PC-3 (cell line): ENCODE measurements around the gene ZNF710. TPM values are rescaled to one million over a fixed set of nuclear protein-coding genes. Genes with fewer than 3 reads are reported as not detected.

Experiments
- ATAC-seq: fragments of 200-7000 bp; cut with Tn5 transposase; 2 replicates; pipeline ENCODE4 v1.9.1; 2020; ENCODE audit warnings: mild to moderate bottlenecking, moderate library complexity
- BruUV-seq: library from RNA; stranded (reverse); fragments of 400-500 nt; replicated peaks from 2 replicates; lab custom pipeline; 2021; lab: Mats Ljungman, UMichigan
- CTCF ChIA-PET: fragments of 300-600 bp; sonication (Branson Sonifier 250); formaldehyde crosslinking; loops from one replicate; lab custom pipeline; 2022; ENCODE audit warnings: antibody characterized with exemption; lab: Charles Lee
- POLR2A ChIA-PET: fragments of 300-600 bp; sonication (Branson Sonifier 250); formaldehyde crosslinking; loops from one replicate; lab custom pipeline; 2022; ENCODE audit warnings: antibody characterized with exemption; ENCODE audit not compliant: unreplicated experiment; lab: Charles Lee
- DNase-seq: peaks from one replicate; pipeline ENCODE4 v3.0.0-alpha.2; 2015
- H2AFZ ChIP-seq: fragments of 300-600 bp; sonication (generic); 2 replicates; pipeline ENCODE4 v1.6.0; 2016; ENCODE audit warnings: antibody characterized with exemption, low read length
- H3F3A ChIP-seq: fragments of 300-600 bp; sonication (generic); one replicate; pipeline ENCODE4 v1.6.0; 2017; ENCODE audit warnings: antibody characterized with exemption, low read length, control low read depth, mild to moderate bottlenecking; ENCODE audit not compliant: unreplicated experiment
- H3K27ac ChIP-seq: fragments of 300-600 bp; sonication (generic); 2 replicates; pipeline ENCODE4 v1.5.1; 2016; ENCODE audit warnings: mild to moderate bottlenecking, low read length
- H3K27me3 ChIP-seq: fragments of 300-600 bp; sonication (generic); 2 replicates; pipeline ENCODE4 v1.6.1; 2016; ENCODE audit warnings: low read length, mixed read lengths
- H3K36me3 ChIP-seq: fragments of 300-600 bp; sonication (generic); 2 replicates; pipeline ENCODE4 v1.6.1; 2016; ENCODE audit warnings: low read depth, mixed run types, low read length, mixed read lengths
- H3K4me1 ChIP-seq: fragments of 300-600 bp; sonication (generic); 2 replicates; pipeline ENCODE4 v1.5.1; 2016; ENCODE audit warnings: low read length; ENCODE audit not compliant: insufficient read depth
- H3K4me2 ChIP-seq: fragments of 300-600 bp; sonication (generic); 2 replicates; pipeline ENCODE4 v1.6.0; 2016; ENCODE audit warnings: low read length
- H3K4me3 ChIP-seq: fragments of 300-600 bp; sonication (generic); 2 replicates; pipeline ENCODE4 v1.5.1; 2016; ENCODE audit warnings: mild to moderate bottlenecking, low read length, mixed read lengths
- H3K79me2 ChIP-seq: fragments of 300-600 bp; sonication (generic); 2 replicates; pipeline ENCODE4 v1.6.1; 2017; ENCODE audit warnings: low read length, mixed read lengths
- H3K9ac ChIP-seq: fragments of 300-600 bp; sonication (generic); 2 replicates; pipeline ENCODE4 v1.6.0; 2016; ENCODE audit warnings: mild to moderate bottlenecking, low read length
- H3K9me2 ChIP-seq: fragments of 300-600 bp; sonication (generic); replicated peaks from 2 replicates; pipeline ENCODE4 v1.6.1; 2016; ENCODE audit warnings: mixed run types, low read length, mixed read lengths
- H3K9me3 ChIP-seq: fragments of 300-600 bp; sonication (generic); 2 replicates; pipeline ENCODE4 v1.6.1; 2016; ENCODE audit warnings: low read length, mixed read lengths
- H4K20me1 ChIP-seq: fragments of 300-600 bp; sonication (generic); 2 replicates; pipeline ENCODE4 v1.6.1; 2016; ENCODE audit warnings: low read length, mixed read lengths
- CTCF ChIP-seq: fragments of 300-600 bp; sonication (generic); conservative IDR thresholded peaks from 2 replicates; pipeline ENCODE4 v1.5.1; 2017; ENCODE audit warnings: antibody characterized with exemption, low read depth, mild to moderate bottlenecking, low read length
- EZH2 ChIP-seq: fragments of 300-600 bp; sonication (generic); IDR thresholded peaks from one replicate; pipeline ENCODE4 v1.6.1; 2017; ENCODE audit warnings: antibody characterized with exemption, mild to moderate bottlenecking, low read length; ENCODE audit not compliant: unreplicated experiment
- EZH2phosphoT487 ChIP-seq: fragments of 300-600 bp; sonication (generic); IDR thresholded peaks from 2 replicates; pipeline ENCODE4 v1.6.1; 2018; ENCODE audit warnings: mild to moderate bottlenecking, antibody characterized with exemption, low read length, borderline replicate concordance
- intact Hi-C: fragments of 100-400 bp; cut with micrococcal nuclease; formaldehyde crosslinking; loops from 2 replicates; pipeline ENCODE4 v1.9.0; 2023
- total RNA-seq: library from RNA; depleted of rRNA; stranded (reverse); fragments of >200 nt; gene quantifications from 2 replicates; pipeline ENCODE4 v1.2.3, GENCODE V29; 2014

ZNF710 gene
- total RNA-seq, 1 experiment from 2014 or later = 12.9 TPM

DNA sequence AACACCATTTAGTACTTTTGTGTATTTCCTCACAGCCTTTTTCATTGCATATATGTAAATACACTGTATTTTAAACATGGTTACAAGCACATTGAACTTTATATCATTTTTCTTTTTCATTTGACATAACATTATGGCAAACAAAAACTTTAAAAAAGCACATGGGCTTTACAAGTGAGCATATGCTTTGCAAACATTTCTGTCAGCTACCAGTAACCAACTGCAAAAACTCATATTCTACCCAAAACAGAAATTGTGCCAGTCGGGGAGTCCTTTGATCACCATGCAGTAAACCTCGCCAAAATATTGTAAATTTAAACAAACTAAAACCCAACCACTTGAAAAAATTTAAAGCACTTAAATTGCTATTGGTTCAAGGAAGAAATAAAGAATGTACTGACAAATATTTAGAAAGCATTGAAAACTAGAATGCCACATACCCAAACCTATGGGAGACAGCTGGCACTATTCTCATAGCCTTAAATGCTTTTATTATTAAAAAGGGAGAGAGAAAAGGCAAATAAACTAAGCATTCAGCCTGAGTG is 24.4 kb downstream of the ZNF710 start:
- Histone ChIP-seq H2AFZ (no peak overlapping the region), H3K27me3 (no peaks in the 10 kb centered on the region), H3K9me2 (no peaks in the 10 kb centered on the region), H3K9me3 (no peaks in the 10 kb centered on the region), H4K20me1 (no peaks in the 10 kb centered on the region), H3K9ac (no peak overlapping the region), H3K79me2 (peaks cover 9% of the 10 kb centered on the region; the same call in 1 of the 2 replicates), H3K4me1 (no peaks in the 10 kb centered on the region), H3K36me3 (no peaks in the 10 kb centered on the region), H3K4me3 (no peak overlapping the region), H3F3A (no peaks in the 10 kb centered on the region), H3K4me2 (no peak overlapping the region), H3K27ac (no peak overlapping the region)
- POLR2A ChIA-PET = no interaction called here
- DNase-seq (no peak), ATAC-seq (no peak)
- BruUV-seq = no TSS peak
- CTCF ChIA-PET = no interaction called here
- intact Hi-C loops = no loop called here
- TF ChIP-seq CTCF (no peak), EZH2phosphoT487 (no peak), EZH2 (no peak)

- Histone ChIP-seq H3K9me3 (no peaks in the 10 kb centered on the region), H3K4me2 (no peak overlapping the region), H3K9ac (no peak overlapping the region), H3K36me3 (no peaks in the 10 kb centered on the region), H3F3A (no peaks in the 10 kb centered on the region), H3K79me2 (no peaks in the 10 kb centered on the region; the same call in 1 of the 2 replicates), H3K27me3 (no peaks in the 10 kb centered on the region), H3K9me2 (no peaks in the 10 kb centered on the region), H2AFZ (no peak overlapping the region), H3K4me3 (no peak overlapping the region), H3K4me1 (peaks cover 6% of the 10 kb centered on the region; the same call in 1 of the 2 replicates), H3K27ac (no peak overlapping the region), H4K20me1 (no peaks in the 10 kb centered on the region)
- intact Hi-C loops = no loop called here
- DNase-seq (no peak), ATAC-seq (no peak)
- no TSS peak for BruUV-seq
- CTCF ChIA-PET = no interaction called here
- TF ChIP-seq EZH2 (no peak), CTCF (no peak), EZH2phosphoT487 (no peak)
- POLR2A ChIA-PET = no interaction called here
Observed at GRCh38 chr15:90028376-90028944, 27.3 kb downstream of the ZNF710 start.

- Histone ChIP-seq H4K20me1 (no peaks in the 10 kb centered on the region), H3K9me2 (no peaks in the 10 kb centered on the region), H3K4me1 (peaks cover 6% of the 10 kb centered on the region; the same call in 1 of the 2 replicates), H3K79me2 (no peaks in the 10 kb centered on the region; the same call in 1 of the 2 replicates), H3F3A (no peaks in the 10 kb centered on the region), H3K27me3 (no peaks in the 10 kb centered on the region), H3K9ac (no peak overlapping the region), H3K27ac (no peak overlapping the region), H3K9me3 (no peaks in the 10 kb centered on the region), H2AFZ (no peak overlapping the region), H3K4me3 (no peak overlapping the region), H3K36me3 (no peaks in the 10 kb centered on the region), H3K4me2 (no peak overlapping the region)
- intact Hi-C loops = no loop called here
- no peak for ATAC-seq
- TF ChIP-seq CTCF (no peak), EZH2 (no peak), EZH2phosphoT487 (no peak)
- CTCF ChIA-PET = no interaction called here
- DNase-seq = no peak
- BruUV-seq = no TSS peak
- POLR2A ChIA-PET = no interaction called here
Observed at GRCh38 chr15:90029024-90029423, 27.9 kb downstream of the ZNF710 start.
